Natural killer cell treated with Interleukin-12 subunit alpha and Interleukin-12 subunit beta and Interleukin-15 and Interleukin-18, amount 100 ng/mL, for 72 hours (primary cell): ENCODE measurements around the gene CXCL9. TPM values are rescaled to one million over a fixed set of nuclear protein-coding genes. Genes with fewer than 3 reads are reported as not detected.

Experiments
- ATAC-seq, 2 donors: fragments of 150-1000 bp; cut with Tn5 transposase in 1 of 2; sonication (Bioruptor Pico), chemical (Tn5 transposase) in 1 of 2; 2 replicates each; pipeline ENCODE4 v1.10.0; 2021
- DNase-seq: peaks from one replicate; pipeline ENCODE4 v3.0.0; 2022; ENCODE audit warnings: low spot score
- H3K27ac Mint-ChIP-seq, 2 donors: 1 replicate in 1 of 2; 2 replicates in 1 of 2; pipeline ENCODE4 v1.8.0; 2022; ENCODE audit warnings: mixed read lengths in 2 of 2, mild to moderate bottlenecking in 1 of 2, moderate library complexity in 1 of 2
- H3K27me3 Mint-ChIP-seq, 2 donors: 1 replicate in 1 of 2; 2 replicates in 1 of 2; pipeline ENCODE4 v1.8.0; 2022; ENCODE audit warnings: mixed read lengths in 2 of 2
- H3K36me3 Mint-ChIP-seq: one replicate; pipeline ENCODE4 v1.8.0; 2022; ENCODE audit warnings: mixed read lengths
- H3K4me1 Mint-ChIP-seq, 2 donors: 1 replicate in 1 of 2; 2 replicates in 1 of 2; pipeline ENCODE4 v1.8.0; 2022; ENCODE audit warnings: low read depth in 2 of 2, mixed read lengths in 2 of 2, mild to moderate bottlenecking in 1 of 2
- H3K4me3 Mint-ChIP-seq: one replicate; pipeline ENCODE4 v1.8.0; 2022; ENCODE audit warnings: mixed read lengths
- H3K9me3 Mint-ChIP-seq: 2 replicates; pipeline ENCODE4 v1.8.0; 2022; ENCODE audit warnings: mixed read lengths
- total RNA-seq, 2 donors: library from RNA; stranded (reverse); gene quantifications; one replicate each; pipeline ENCODE4 v1.2.3, GENCODE V29; 2022

The CXCL9 gene
- total RNA-seq, 2 donors from 2014 or later = 0.57 to 8.6 TPM

- ATAC-seq (peak in 1 of 2 donors; percentile 45), DNase-seq (no peak)
- no peaks in the 10 kb centered on the region for H3K36me3 Mint-ChIP-seq
- peaks cover 11 to 36% of the 10 kb centered on the region in 2 donors for H3K4me1 Mint-ChIP-seq
- H3K27ac Mint-ChIP-seq = peak overlapping the region; percentile 37 to 52
- H3K9me3 Mint-ChIP-seq = no peaks in the 10 kb centered on the region
- H3K4me3 Mint-ChIP-seq = peak overlapping the region; percentile 59
- H3K27me3 Mint-ChIP-seq = peaks cover 27 to 41% of the 10 kb centered on the region in 2 donors
These were observed 21.0 kb upstream of the CXCL9 start for GRCh38 chr4:76028350-76028765.

- H3K36me3 Mint-ChIP-seq = no peaks in the 10 kb centered on the region
- H3K4me3 Mint-ChIP-seq = peak overlapping the region; percentile 2
- H3K27ac Mint-ChIP-seq = peak overlapping the region in 1 of 2 donors; percentile 40
- peaks cover 11 to 42% of the 10 kb centered on the region in 2 donors for H3K4me1 Mint-ChIP-seq
- ATAC-seq (peak in 1 of 2 donors; percentile 57), DNase-seq (no peak)
- peaks cover 6 to 37% of the 10 kb centered on the region in 2 donors for H3K27me3 Mint-ChIP-seq
- no peaks in the 10 kb centered on the region for H3K9me3 Mint-ChIP-seq
These were observed 16.8 kb upstream of the CXCL9 start for GRCh38 chr4:76024065-76024464.

- H3K27ac Mint-ChIP-seq = peak within 1 kb of the TSS; percentile 40 to 47
- peak; percentile 9 to 64 for ATAC-seq
- no peak for DNase-seq
- peaks cover 6 to 33% of the 10 kb centered on the region in 2 donors for H3K27me3 Mint-ChIP-seq
- H3K4me1 Mint-ChIP-seq = peaks cover 7 to 37% of the 10 kb centered on the region in 2 donors
- H3K4me3 Mint-ChIP-seq = peak within 1 kb of the TSS; percentile 5
- no peaks in the 10 kb centered on the region for H3K36me3 Mint-ChIP-seq
- no peaks in the 10 kb centered on the region for H3K9me3 Mint-ChIP-seq
These were observed 16.1 kb upstream of the CXCL9 start, which contains the start of gene CXCL10 for GRCh38 chr4:76023389-76023788. TSS of gene CXCL10 (minus strand) at chr4:76023497. CDS start at chr4:76023431, 66 bp downstream.

- Mint-ChIP-seq H3K27me3 (peaks cover 6 to 31% of the 10 kb centered on the region in 2 donors), H3K4me1 (peaks cover 5 to 33% of the 10 kb centered on the region in 2 donors), H3K36me3 (no peaks in the 10 kb centered on the region), H3K4me3 (peak overlapping the region; percentile 5), H3K9me3 (no peaks in the 10 kb centered on the region), H3K27ac (peak overlapping the region in 1 of 2 donors; percentile 40)
- ATAC-seq (no peak), DNase-seq (no peak)
These were observed 15.4 kb upstream of the CXCL9 start for GRCh38 chr4:76022677-76023076.

- ATAC-seq (no peak), DNase-seq (no peak)
- Mint-ChIP-seq H3K4me3 (no peak overlapping the region), H3K9me3 (no peaks in the 10 kb centered on the region), H3K27ac (peak overlapping the region in 1 of 2 donors; percentile 45), H3K36me3 (no peaks in the 10 kb centered on the region), H3K4me1 (peaks cover 5 to 28% of the 10 kb centered on the region in 2 donors), H3K27me3 (peaks cover 6 to 31% of the 10 kb centered on the region in 2 donors)
These were observed 14.7 kb upstream of the CXCL9 start for GRCh38 chr4:76022031-76022430.

- Mint-ChIP-seq H3K36me3 (no peaks in the 10 kb centered on the region), H3K9me3 (no peaks in the 10 kb centered on the region), H3K4me3 (no peak overlapping the region), H3K27ac (no peak overlapping the region), H3K4me1 (peaks cover 0 to 20% of the 10 kb centered on the region in 2 donors), H3K27me3 (peaks cover 0 to 17% of the 10 kb centered on the region in 2 donors)
- DNase-seq = no peak
- peak in 1 of 2 donors; percentile 49 for ATAC-seq
These were observed 9.9 kb upstream of the CXCL9 start for GRCh38 chr4:76017056-76017686.

- ATAC-seq (peak; percentile 37 to 63), DNase-seq (no peak)
- peaks cover 0 to 12% of the 10 kb centered on the region in 2 donors for H3K27me3 Mint-ChIP-seq
- no peaks in the 10 kb centered on the region for H3K36me3 Mint-ChIP-seq
- peaks cover 0 to 25% of the 10 kb centered on the region in 2 donors for H3K4me1 Mint-ChIP-seq
- H3K9me3 Mint-ChIP-seq = no peaks in the 10 kb centered on the region
- H3K4me3 Mint-ChIP-seq = no peak overlapping the region
- H3K27ac Mint-ChIP-seq = no peak overlapping the region
These were observed 9.1 kb upstream of the CXCL9 start for GRCh38 chr4:76016393-76016792.

GRCh38 chr4:76013540-76013939 lies 6.2 kb upstream of the CXCL9 start:
- Mint-ChIP-seq H3K27ac (peak overlapping the region in 1 of 2 donors; percentile 38), H3K27me3 (peaks cover 2 to 18% of the 10 kb centered on the region in 2 donors), H3K4me1 (peaks cover 0 to 14% of the 10 kb centered on the region in 2 donors), H3K36me3 (no peaks in the 10 kb centered on the region), H3K9me3 (no peaks in the 10 kb centered on the region), H3K4me3 (peak overlapping the region; percentile 41)
- no peak for DNase-seq
- no peak for ATAC-seq

- H3K4me3 Mint-ChIP-seq = peak overlapping the region; percentile 60
- no peaks in the 10 kb centered on the region for H3K9me3 Mint-ChIP-seq
- no peak for ATAC-seq
- peaks cover 7 to 18% of the 10 kb centered on the region in 2 donors for H3K27me3 Mint-ChIP-seq
- no peak for DNase-seq
- H3K36me3 Mint-ChIP-seq = no peaks in the 10 kb centered on the region
- peak overlapping the region in 1 of 2 donors; percentile 38 for H3K27ac Mint-ChIP-seq
- H3K4me1 Mint-ChIP-seq = peaks cover 0 to 14% of the 10 kb centered on the region in 2 donors
These were observed 5.1 kb upstream of the CXCL9 start for GRCh38 chr4:76012388-76012801.

GRCh38 chr4:76011700-76012387 lies 4.5 kb upstream of the CXCL9 start:
- ATAC-seq (peak in 1 of 2 donors; percentile 80), DNase-seq (no peak)
- peak overlapping the region; percentile 60 for H3K4me3 Mint-ChIP-seq
- no peaks in the 10 kb centered on the region for H3K36me3 Mint-ChIP-seq
- H3K27ac Mint-ChIP-seq = peak overlapping the region in 1 of 2 donors; percentile 38
- H3K27me3 Mint-ChIP-seq = peaks cover 12 to 18% of the 10 kb centered on the region in 2 donors
- peaks cover 0 to 14% of the 10 kb centered on the region in 2 donors for H3K4me1 Mint-ChIP-seq
- no peaks in the 10 kb centered on the region for H3K9me3 Mint-ChIP-seq

GRCh38 chr4:76011018-76011670 lies 3.8 kb upstream of the CXCL9 start:
- no peak for DNase-seq
- ATAC-seq = peak in 1 of 2 donors; percentile 32
- Mint-ChIP-seq H3K4me1 (peaks cover 0 to 14% of the 10 kb centered on the region in 2 donors), H3K27me3 (peaks cover 15 to 18% of the 10 kb centered on the region in 2 donors), H3K9me3 (no peaks in the 10 kb centered on the region), H3K4me3 (peak overlapping the region; percentile 60), H3K36me3 (no peaks in the 10 kb centered on the region), H3K27ac (peak overlapping the region in 1 of 2 donors; percentile 38)

- peaks cover 19 to 21% of the 10 kb centered on the region in 2 donors for H3K27me3 Mint-ChIP-seq
- H3K9me3 Mint-ChIP-seq = no peaks in the 10 kb centered on the region
- H3K4me3 Mint-ChIP-seq = no peak overlapping the region
- H3K4me1 Mint-ChIP-seq = peaks cover 0 to 14% of the 10 kb centered on the region in 2 donors
- DNase-seq (no peak), ATAC-seq (no peak)
- H3K27ac Mint-ChIP-seq = no peak overlapping the region
- H3K36me3 Mint-ChIP-seq = no peaks in the 10 kb centered on the region
These were observed 3.3 kb upstream of the CXCL9 start for GRCh38 chr4:76010576-76010975.

- no peak for DNase-seq
- H3K9me3 Mint-ChIP-seq = no peaks in the 10 kb centered on the region
- ATAC-seq = no peak
- H3K27ac Mint-ChIP-seq = no peak overlapping the region
- peaks cover 0 to 14% of the 10 kb centered on the region in 2 donors for H3K4me1 Mint-ChIP-seq
- peaks cover 17 to 24% of the 10 kb centered on the region in 2 donors for H3K27me3 Mint-ChIP-seq
- H3K36me3 Mint-ChIP-seq = no peaks in the 10 kb centered on the region
- no peak overlapping the region for H3K4me3 Mint-ChIP-seq
These were observed 2.0 kb upstream of the CXCL9 start for GRCh38 chr4:76009311-76009710.
